Mesendoderm (in vitro differentiated cells): ENCODE data around the gene SLC25A19.

Experiments used
- DNase-seq: peaks from one replicate; pipeline ENCODE4 v3.0.0; 2013
- H2AK5ac ChIP-seq: 2 replicates; pipeline ENCODE4 v1.6.1; 2013; ENCODE audit warnings: low read length, inconsistent platforms
- H2BK120ac ChIP-seq: 2 replicates; pipeline ENCODE4 v1.6.1; 2013; ENCODE audit warnings: low read depth, mild to moderate bottlenecking, low read length, moderate library complexity, mixed read lengths
- H2BK15ac ChIP-seq: replicated peaks from 2 replicates; pipeline ENCODE4 v1.6.1; 2013; ENCODE audit warnings: low read depth, mild to moderate bottlenecking, moderate library complexity
- H2BK5ac ChIP-seq: 2 replicates; pipeline ENCODE4 v1.6.1; 2013; ENCODE audit warnings: low read length, inconsistent platforms
- H3K18ac ChIP-seq: 2 replicates; pipeline ENCODE4 v1.6.1; 2013; ENCODE audit warnings: mild to moderate bottlenecking, low read length, mixed read lengths
- H3K23ac ChIP-seq: one replicate; pipeline ENCODE4 v1.6.1; 2013; ENCODE audit warnings: low read length
- H3K27ac ChIP-seq: 2 replicates; pipeline ENCODE4 v1.5.1; 2013; ENCODE audit warnings: low read depth, mild to moderate bottlenecking, inconsistent platforms, low read length, moderate library complexity
- H3K27me3 ChIP-seq: 2 replicates; pipeline ENCODE4 v1.6.1; 2013; ENCODE audit warnings: low read length, control low read depth, mild to moderate bottlenecking, inconsistent platforms; ENCODE audit not compliant: insufficient read depth, poor library complexity
- H3K36me3 ChIP-seq: 2 replicates; pipeline ENCODE4 v1.6.1; 2013; ENCODE audit warnings: low read length, inconsistent platforms; ENCODE audit not compliant: control insufficient read depth, insufficient read depth
- H3K4ac ChIP-seq: one replicate; pipeline ENCODE4 v1.6.1; 2013; ENCODE audit warnings: low read depth, mild to moderate bottlenecking, low read length, moderate library complexity
- H3K4me1 ChIP-seq: 2 replicates; pipeline ENCODE4 v1.6.1; 2013; ENCODE audit warnings: low read depth, low read length, inconsistent platforms; ENCODE audit not compliant: control insufficient read depth
- H3K4me2 ChIP-seq: 2 replicates; pipeline ENCODE4 v1.6.1; 2013; ENCODE audit warnings: low read length
- H3K4me3 ChIP-seq: 2 replicates; pipeline ENCODE4 v1.5.1; 2013; ENCODE audit warnings: mild to moderate bottlenecking, low read length
- H3K56ac ChIP-seq: one replicate; pipeline ENCODE4 v1.6.1; 2013; ENCODE audit warnings: low read length
- H3K79me1 ChIP-seq: 2 replicates; pipeline ENCODE4 v1.6.1; 2013; ENCODE audit warnings: low read length, inconsistent platforms
- H3K79me2 ChIP-seq: 2 replicates; pipeline ENCODE4 v1.6.1; 2013; ENCODE audit warnings: mild to moderate bottlenecking, low read length; ENCODE audit not compliant: control insufficient read depth, insufficient read depth
- H3K9ac ChIP-seq: 2 replicates; pipeline ENCODE4 v1.6.1; 2013; ENCODE audit warnings: low read length, inconsistent platforms
- H4K5ac ChIP-seq: one replicate; pipeline ENCODE4 v1.6.1; 2013; ENCODE audit warnings: low read length
- H4K8ac ChIP-seq: one replicate; pipeline ENCODE4 v1.6.1; 2013; ENCODE audit warnings: low read depth, mild to moderate bottlenecking, control low read depth, low read length, moderate library complexity
- WGBS: extraction: QIAGEN DNeasy Blood & Tissue Kit; methylation state at CpG from one replicate; pipeline ENCODE4 v1.1.7; 2013; ENCODE audit warnings: low lambda C conversion rate, missing lambda C conversion rate; ENCODE audit not compliant: insufficient coverage; ENCODE audit errors: extremely low coverage; 5-methylcytosine and 5-hydroxymethylcytosine counted together

SLC25A19 gene

GRCh38 chr17:75273977-75274708 is 15.1 kb downstream of the SLC25A19 start:
- Histone ChIP-seq H3K56ac (no peak overlapping the region), H2AK5ac (no peak overlapping the region), H4K5ac (no peak overlapping the region), H3K79me1 (no peaks in the 10 kb centered on the region), H3K4me2 (no peak overlapping the region), H2BK15ac (no peak overlapping the region), H3K9ac (no peak overlapping the region), H3K27ac (no peak overlapping the region), H3K23ac (no peak overlapping the region), H2BK120ac (no peak overlapping the region), H3K36me3 (peaks cover 2% of the 10 kb centered on the region), H3K79me2 (no peaks in the 10 kb centered on the region), H4K8ac (no peak overlapping the region), H3K4ac (no peak overlapping the region), H3K4me1 (no peaks in the 10 kb centered on the region), H3K18ac (no peak overlapping the region), H3K4me3 (no peak overlapping the region), H3K27me3 (no peaks in the 10 kb centered on the region), H2BK5ac (no peak overlapping the region)
- DNase-seq = no peak
- WGBS = no CpG with 5 or more reads among the region's 7 CpGs

GRCh38 chr17:75272848-75273184 is 16.4 kb downstream of the SLC25A19 start:
- Histone ChIP-seq H3K4me3 (no peak overlapping the region), H2AK5ac (no peak overlapping the region), H3K4me2 (no peak overlapping the region), H3K18ac (no peak overlapping the region), H3K79me2 (no peaks in the 10 kb centered on the region), H3K23ac (no peak overlapping the region), H4K5ac (no peak overlapping the region), H3K79me1 (no peaks in the 10 kb centered on the region), H3K27ac (no peak overlapping the region), H3K4ac (no peak overlapping the region), H4K8ac (no peak overlapping the region), H2BK5ac (no peak overlapping the region), H2BK120ac (no peak overlapping the region), H3K9ac (no peak overlapping the region), H3K36me3 (peaks cover 2% of the 10 kb centered on the region), H2BK15ac (no peak overlapping the region), H3K56ac (no peak overlapping the region), H3K4me1 (peaks cover 2% of the 10 kb centered on the region), H3K27me3 (no peaks in the 10 kb centered on the region)
- WGBS = no CpG with 5 or more reads among the region's 3 CpGs
- DNase-seq = no peak

DNA sequence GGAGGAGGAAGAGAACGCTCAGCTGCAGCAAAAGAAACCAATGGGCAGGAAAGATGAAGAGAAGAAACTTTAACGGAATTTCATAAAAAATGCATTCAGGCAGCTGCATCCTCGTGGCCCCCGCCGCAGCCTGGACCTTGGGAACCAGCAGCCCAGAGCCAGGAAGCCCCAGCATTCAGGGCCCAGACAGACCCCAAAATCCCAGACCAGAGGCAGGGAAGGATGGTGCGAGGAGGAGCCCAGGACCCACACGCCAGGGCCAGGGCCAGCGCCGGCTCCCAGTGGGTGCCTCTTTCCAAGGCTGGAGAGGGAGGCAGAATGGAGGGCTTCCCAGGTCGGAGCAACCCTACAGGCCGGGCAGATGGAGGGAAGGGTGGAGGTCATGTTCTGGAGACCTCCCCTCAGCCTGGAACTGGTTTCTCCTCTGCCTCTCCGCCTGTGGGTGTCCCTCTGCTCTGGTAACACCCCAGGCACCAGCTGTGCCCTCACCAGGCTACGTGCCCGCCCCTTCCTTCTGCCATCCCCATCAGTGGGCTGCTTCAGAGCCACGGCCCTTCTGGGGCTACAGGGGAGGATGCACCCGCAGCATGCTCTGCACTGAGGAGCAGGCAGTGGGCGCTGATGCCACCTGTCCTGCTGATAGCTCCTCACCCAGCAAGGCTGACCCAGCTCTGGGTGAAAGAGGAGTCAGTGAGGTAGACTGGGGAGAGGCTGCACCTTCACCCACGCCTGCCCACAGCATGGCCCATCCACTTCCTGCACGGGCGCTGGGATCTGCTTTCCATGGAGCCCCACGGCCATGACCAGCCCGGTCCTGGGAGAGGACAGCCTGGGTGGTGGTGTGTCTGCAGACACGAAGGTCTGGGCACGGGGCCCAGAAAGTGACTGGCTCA is 17.0 kb downstream of the SLC25A19 start:
- Histone ChIP-seq H3K4ac (no peak overlapping the region), H3K79me2 (no peaks in the 10 kb centered on the region), H3K36me3 (peaks cover 2% of the 10 kb centered on the region), H3K4me2 (peak overlapping the region; percentile 97), H3K4me1 (peaks cover 2% of the 10 kb centered on the region), H2BK120ac (no peak overlapping the region), H3K27ac (no peak overlapping the region), H3K9ac (peak overlapping the region; percentile 95), H2BK15ac (no peak overlapping the region), H3K27me3 (no peaks in the 10 kb centered on the region), H4K5ac (no peak overlapping the region), H2AK5ac (no peak overlapping the region), H3K56ac (peak overlapping the region; percentile 97), H3K18ac (no peak overlapping the region), H3K4me3 (no peak overlapping the region), H4K8ac (no peak overlapping the region), H3K79me1 (no peaks in the 10 kb centered on the region), H3K23ac (no peak overlapping the region), H2BK5ac (no peak overlapping the region)
- no peak for DNase-seq
- WGBS = no CpG with 5 or more reads among the region's 24 CpGs

DNA sequence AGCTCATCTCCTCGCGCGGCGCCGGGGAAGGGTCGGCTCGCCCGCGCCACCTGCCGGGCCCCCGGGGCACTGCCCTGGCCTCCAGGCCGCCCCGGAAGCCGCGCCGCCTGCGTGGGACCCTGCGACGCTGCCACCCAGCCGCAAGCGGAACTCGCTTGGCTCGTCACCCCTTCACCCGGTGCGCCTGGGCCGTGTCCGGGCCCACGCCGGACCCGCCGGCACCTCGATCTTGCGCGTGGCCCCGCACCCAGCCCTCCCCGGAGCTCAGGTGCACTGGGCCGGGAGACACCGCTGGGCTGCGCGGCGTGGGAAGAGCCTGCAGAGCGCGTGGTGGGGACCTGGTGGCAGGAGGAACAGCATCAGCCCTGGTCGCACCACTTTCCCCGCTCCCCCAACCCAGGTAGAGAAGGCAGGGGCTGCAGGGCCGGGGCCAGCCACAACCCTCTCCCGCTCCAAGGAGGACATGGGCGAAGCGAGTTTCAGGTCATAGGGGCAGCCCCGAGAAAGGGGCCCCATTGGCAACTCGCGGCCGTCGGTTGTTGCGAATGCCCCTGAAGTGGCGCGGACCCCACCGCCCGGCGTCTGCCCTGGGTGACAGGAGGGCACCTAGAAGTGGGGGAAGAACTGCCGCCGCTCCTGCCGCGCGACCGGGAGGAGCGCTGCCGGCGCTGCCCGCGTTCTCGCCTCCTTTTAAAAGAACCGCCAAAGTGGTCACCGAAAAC is 17.8 kb downstream of the SLC25A19 start:
- H3K9ac ChIP-seq = peak overlapping the region; percentile 95
- no peak overlapping the region for H4K8ac ChIP-seq
- peaks cover 2% of the 10 kb centered on the region for H3K4me1 ChIP-seq
- peak; percentile 67 for DNase-seq
- H2BK5ac ChIP-seq = no peak overlapping the region
- peak overlapping the region; percentile 97 for H3K4me2 ChIP-seq
- H3K4me3 ChIP-seq = peak overlapping the region; percentile 72
- no peak overlapping the region for H4K5ac ChIP-seq
- H3K27ac ChIP-seq = no peak overlapping the region
- peak overlapping the region; percentile 35 for H3K18ac ChIP-seq
- H3K23ac ChIP-seq = peak overlapping the region; percentile 66
- H3K56ac ChIP-seq = peak overlapping the region; percentile 97
- peaks cover 6% of the 10 kb centered on the region for H3K36me3 ChIP-seq
- no peaks in the 10 kb centered on the region for H3K27me3 ChIP-seq
- no CpG with 5 or more reads among the region's 74 CpGs for WGBS
- no peaks in the 10 kb centered on the region for H3K79me2 ChIP-seq
- no peak overlapping the region for H2BK120ac ChIP-seq
- H3K4ac ChIP-seq = peak overlapping the region; percentile 81
- H3K79me1 ChIP-seq = no peaks in the 10 kb centered on the region
- no peak overlapping the region for H2AK5ac ChIP-seq
- no peak overlapping the region for H2BK15ac ChIP-seq

GRCh38 chr17:75270966-75271232 is 18.3 kb downstream of the SLC25A19 start, which contains the start of gene MIF4GD:
Gene MIF4GD, minus strand, starts transcription at chr17:75271231. Its CDS starts 1,036 bp downstream, at chr17:75270195.
- H3K27ac ChIP-seq = no peak within 1 kb of the TSS
- WGBS = no CpG with 5 or more reads among the region's 39 CpGs
- H3K18ac ChIP-seq = peak within 1 kb of the TSS; percentile 35

More at GRCh38 chr17:75270966-75271232, 18.3 kb downstream of the SLC25A19 start, which contains the start of gene MIF4GD:
- Histone ChIP-seq H3K79me1 (no peaks in the 10 kb centered on the region), H3K4me1 (peaks cover 2% of the 10 kb centered on the region), H3K79me2 (no peaks in the 10 kb centered on the region), H2AK5ac (no peak within 1 kb of the TSS), H3K4me2 (peak within 1 kb of the TSS; percentile 99), H2BK120ac (no peak within 1 kb of the TSS), H3K9ac (peak within 1 kb of the TSS; percentile 95), H4K5ac (no peak within 1 kb of the TSS), H3K4me3 (peak within 1 kb of the TSS; percentile 81), H2BK15ac (no peak within 1 kb of the TSS), H2BK5ac (no peak within 1 kb of the TSS), H3K23ac (peak within 1 kb of the TSS; percentile 66), H4K8ac (no peak within 1 kb of the TSS), H3K27me3 (no peaks in the 10 kb centered on the region), H3K36me3 (peaks cover 9% of the 10 kb centered on the region), H3K56ac (peak within 1 kb of the TSS; percentile 97), H3K4ac (peak within 1 kb of the TSS; percentile 81)
- DNase-seq = no peak
